CD4-positive, alpha-beta memory T cell (primary cell): ENCODE measurements around the gene XPNPEP1. TPM values are rescaled to one million over a fixed set of nuclear protein-coding genes. Genes with fewer than 3 reads are reported as not detected.
A peak's percentile ranks its signal among the peaks of the same experiment; 100 is the strongest.

Source experiments
- CTCF ChIA-PET: fragments of 350-600 bp; sonication (Branson Sonifier 250); formaldehyde crosslinking; loops from one replicate; lab custom pipeline; 2021; ENCODE audit warnings: inconsistent platforms; ENCODE audit not compliant: partially characterized antibody; lab: Charles Lee
- POLR2A ChIA-PET: fragments of 350-600 bp; sonication (Branson Sonifier 250); formaldehyde crosslinking; loops from one replicate; lab custom pipeline; 2021; ENCODE audit not compliant: partially characterized antibody; lab: Charles Lee
- DNase-seq, 5 donors: peaks; one replicate each; pipeline versions ENCODE4 v3.0.0 to v3.0.0-alpha.2; 2020 to 2022; ENCODE audit warnings: mixed read lengths in 1 of 5
- H3K27ac ChIP-seq: one replicate; pipeline ENCODE4 v1.7.0; 2013; ENCODE audit warnings: low read depth, low read length
- H3K27me3 ChIP-seq: 2 replicates; pipeline ENCODE4 v1.7.0; 2013; ENCODE audit warnings: mild to moderate bottlenecking, low read length, moderate library complexity; ENCODE audit not compliant: insufficient read depth
- H3K36me3 ChIP-seq: 2 replicates; pipeline ENCODE4 v1.7.0; 2013; ENCODE audit warnings: mild to moderate bottlenecking, low read length, moderate library complexity; ENCODE audit not compliant: insufficient read depth
- H3K4me1 ChIP-seq: 2 replicates; pipeline ENCODE4 v1.7.0; 2013; ENCODE audit warnings: mild to moderate bottlenecking, low read length, moderate library complexity; ENCODE audit not compliant: insufficient read depth
- H3K4me3 ChIP-seq, 2 donors: one replicate each; pipeline ENCODE4 v1.7.0; 2013; ENCODE audit warnings: low read length in 2 of 2, mild to moderate bottlenecking in 1 of 2
- H3K9me3 ChIP-seq, 2 donors: one replicate each; pipeline ENCODE4 v1.7.0; 2013; ENCODE audit warnings: low read length in 2 of 2, control low read depth in 1 of 2; ENCODE audit not compliant: control insufficient read depth in 1 of 2
- H3K27ac Mint-ChIP-seq, 7 donors: one replicate each; pipeline ENCODE4 v1.8.0; 2020 to 2021; ENCODE audit warnings: mixed read lengths in 7 of 7, mild to moderate bottlenecking in 6 of 7, inconsistent platforms in 3 of 7, moderate library complexity in 3 of 7
- H3K27me3 Mint-ChIP-seq, 2 donors: one replicate each; pipeline ENCODE4 v1.8.0; 2020 to 2021; ENCODE audit warnings: mixed read lengths in 2 of 2
- H3K36me3 Mint-ChIP-seq, 2 donors: one replicate each; pipeline ENCODE4 v1.8.0; 2020 to 2021; ENCODE audit warnings: mixed read lengths in 2 of 2, inconsistent platforms in 1 of 2, mild to moderate bottlenecking in 1 of 2
- H3K4me1 Mint-ChIP-seq, 4 donors: one replicate each; pipeline ENCODE4 v1.8.0; 2020 to 2021; ENCODE audit warnings: mixed read lengths in 4 of 4, mild to moderate bottlenecking in 1 of 4
- H3K4me3 Mint-ChIP-seq, 8 donors: one replicate each; pipeline ENCODE4 v1.8.0; 2020 to 2021; ENCODE audit warnings: mixed read lengths in 8 of 8, mild to moderate bottlenecking in 7 of 8, moderate library complexity in 6 of 8, inconsistent platforms in 3 of 8
- H3K9me3 Mint-ChIP-seq, 8 donors: one replicate each; pipeline ENCODE4 v1.8.0; 2020 to 2021; ENCODE audit warnings: mixed read lengths in 8 of 8, mild to moderate bottlenecking in 5 of 8, inconsistent platforms in 3 of 8, moderate library complexity in 1 of 8
- intact Hi-C: fragments of 100-400 bp; cut with micrococcal nuclease; formaldehyde crosslinking; loops from one replicate; pipeline ENCODE4 v1.15.1; 2023
- polyA plus RNA-seq, 2 donors: library from polyadenylated mRNA; unstranded; fragments of 300-500 nt; fragmentation: Illumina TruSeq; gene quantifications; one replicate each; pipeline ENCODE4 v1.2.3, GENCODE V29; 2021
- total RNA-seq, 2 experiments: library from RNA; stranded (reverse); gene quantifications; one replicate each; pipeline ENCODE4 v1.2.3, GENCODE V29; 2021

Gene XPNPEP1
- total and polyA plus RNA-seq, 4 experiments from 2014 or later, result 24.7 to 63.3 (median 49.5) TPM

GRCh38 chr10:109914966-109915365, 8.3 kb downstream of the XPNPEP1 start:
- POLR2A ChIA-PET, result interaction anchor here (1.4 to 2.2 kb wide), 2 partner anchors 12 to 20 kb away, joined by 5 to 8 read pairs; no protein-coding TSS in a partner anchor
- no peaks in the 10 kb centered on the region for H3K9me3 Mint-ChIP-seq
- intact Hi-C loops, result loop anchor here (1.0 to 5.0 kb wide), 2 partner anchors 8 to 162 kb away; partner anchors contain the start of gene XPNPEP1
- peaks cover 81% of the 10 kb centered on the region for H3K4me1 ChIP-seq
- peak overlapping the region; percentile 32 to 94 (median 77) for H3K27ac Mint-ChIP-seq
- peaks cover 58 to 95% (median 75%) of the 10 kb centered on the region in 4 donors for H3K4me1 Mint-ChIP-seq
- H3K27ac ChIP-seq, result peak overlapping the region; percentile 29
- peak overlapping the region in 1 of 2 donors; percentile 15 for H3K4me3 ChIP-seq
- CTCF ChIA-PET, result interaction anchor here (1.0 to 2.2 kb wide), 2 partner anchors 19 to 31 kb away, joined by 5 to 7 read pairs; no protein-coding TSS in a partner anchor
- peak; percentile 56 to 84 (median 60) for DNase-seq
- no peaks in the 10 kb centered on the region for H3K27me3 ChIP-seq
- no peaks in the 10 kb centered on the region for H3K36me3 ChIP-seq
- no peaks in the 10 kb centered on the region for H3K9me3 ChIP-seq
- H3K4me3 Mint-ChIP-seq, result peak overlapping the region in 7 of 8 donors; percentile 29 to 80 (median 72)
- H3K36me3 Mint-ChIP-seq, result peaks cover 15 to 23% of the 10 kb centered on the region in 2 donors
- no peaks in the 10 kb centered on the region for H3K27me3 Mint-ChIP-seq

GRCh38 chr10:109913306-109913892, 9.9 kb downstream of the XPNPEP1 start:
- H3K27ac Mint-ChIP-seq, result peak overlapping the region in 3 of 7 donors; percentile 44 to 77 (median 69)
- H3K4me1 Mint-ChIP-seq, result peaks cover 56 to 87% (median 73%) of the 10 kb centered on the region in 4 donors
- H3K27me3 ChIP-seq, result no peaks in the 10 kb centered on the region
- peaks cover 15 to 28% of the 10 kb centered on the region in 2 donors for H3K36me3 Mint-ChIP-seq
- H3K27ac ChIP-seq, result no peak overlapping the region
- H3K9me3 Mint-ChIP-seq, result no peaks in the 10 kb centered on the region
- peaks cover 73% of the 10 kb centered on the region for H3K4me1 ChIP-seq
- H3K36me3 ChIP-seq, result no peaks in the 10 kb centered on the region
- intact Hi-C loops, result loop anchor here (5.0 kb wide), 1 partner anchor 164 kb away; no protein-coding TSS in a partner anchor
- H3K27me3 Mint-ChIP-seq, result no peaks in the 10 kb centered on the region
- H3K4me3 Mint-ChIP-seq, result peak overlapping the region in 1 of 8 donors; percentile 42
- ChIA-PET POLR2A (interaction anchor here (1.3 to 6.0 kb wide), 4 partner anchors 9 to 94 kb away, joined by 3 to 53 read pairs (median 11); partner anchors contain the start of gene ADD3), CTCF (interaction anchor here (0.9 to 5.4 kb wide), 7 partner anchors 10 to 63 kb away, joined by 3 to 57 read pairs (median 4); no protein-coding TSS in a partner anchor)
- no peak overlapping the region for H3K4me3 ChIP-seq
- DNase-seq, result no peak
- no peaks in the 10 kb centered on the region for H3K9me3 ChIP-seq

- peak overlapping the region in 4 of 8 donors; percentile 12 to 68 (median 48) for H3K4me3 Mint-ChIP-seq
- POLR2A ChIA-PET, result interaction anchor here (1.1 to 6.0 kb wide), 5 partner anchors 9 to 164 kb away, joined by 3 to 53 read pairs (median 5); partner anchors contain the start of gene ADD3
- peaks cover 73% of the 10 kb centered on the region for H3K4me1 ChIP-seq
These were observed 10.7 kb downstream of the XPNPEP1 start for GRCh38 chr10:109912335-109913281.

GRCh38 chr10:109911903-109912302, 11.4 kb downstream of the XPNPEP1 start:
- CTCF ChIA-PET, result interaction anchor here (1.0 to 5.4 kb wide), 7 partner anchors 9 to 31 kb away, joined by 3 to 57 read pairs (median 3); no protein-coding TSS in a partner anchor
- POLR2A ChIA-PET, result interaction anchor here (1.1 to 6.0 kb wide), 5 partner anchors 9 to 165 kb away, joined by 3 to 53 read pairs (median 17); partner anchors contain the start of gene ADD3
- Mint-ChIP-seq H3K4me1 (peaks cover 53 to 88% (median 73%) of the 10 kb centered on the region in 4 donors), H3K36me3 (peaks cover 28 to 41% of the 10 kb centered on the region in 2 donors), H3K9me3 (no peaks in the 10 kb centered on the region), H3K27ac (peak overlapping the region in 5 of 7 donors; percentile 2 to 70 (median 17)), H3K4me3 (peak overlapping the region in 4 of 8 donors; percentile 12 to 68 (median 50)), H3K27me3 (no peaks in the 10 kb centered on the region)
- Histone ChIP-seq H3K9me3 (no peaks in the 10 kb centered on the region), H3K4me3 (no peak overlapping the region), H3K36me3 (peaks cover 1% of the 10 kb centered on the region), H3K4me1 (peaks cover 73% of the 10 kb centered on the region), H3K27me3 (no peaks in the 10 kb centered on the region), H3K27ac (no peak overlapping the region)
- no peak for DNase-seq
- intact Hi-C loops, result loop anchor here (5.0 kb wide), 1 partner anchor 165 kb away; no protein-coding TSS in a partner anchor

More at GRCh38 chr10:109912335-109913281, 10.7 kb downstream of the XPNPEP1 start:
- no peaks in the 10 kb centered on the region for H3K27me3 ChIP-seq
- H3K27ac ChIP-seq, result no peak overlapping the region
- no peak for DNase-seq
- Mint-ChIP-seq H3K27ac (peak overlapping the region in 6 of 7 donors; percentile 16 to 72 (median 31)), H3K36me3 (peaks cover 21 to 34% of the 10 kb centered on the region in 2 donors), H3K4me1 (peaks cover 56 to 87% (median 73%) of the 10 kb centered on the region in 4 donors), H3K9me3 (no peaks in the 10 kb centered on the region), H3K27me3 (no peaks in the 10 kb centered on the region)
- H3K4me3 ChIP-seq, result no peak overlapping the region
- intact Hi-C loops, result loop anchor here (5.0 kb wide), 1 partner anchor 165 kb away; no protein-coding TSS in a partner anchor
- H3K9me3 ChIP-seq, result no peaks in the 10 kb centered on the region
- no peaks in the 10 kb centered on the region for H3K36me3 ChIP-seq
- CTCF ChIA-PET, result interaction anchor here (1.0 to 5.4 kb wide), 8 partner anchors 9 to 64 kb away, joined by 3 to 57 read pairs (median 4); no protein-coding TSS in a partner anchor

- Mint-ChIP-seq H3K4me1 (peaks cover 35 to 79% (median 65%) of the 10 kb centered on the region in 4 donors), H3K4me3 (peak overlapping the region in 1 of 8 donors; percentile 11), H3K36me3 (peaks cover 55 to 63% of the 10 kb centered on the region in 2 donors), H3K27ac (peak overlapping the region in 1 of 7 donors; percentile 27), H3K9me3 (peaks cover 0 to 1% (median 0%) of the 10 kb centered on the region in 8 donors), H3K27me3 (no peaks in the 10 kb centered on the region)
- intact Hi-C loops, result no loop called here
- no peak for DNase-seq
- H3K4me3 ChIP-seq, result no peak overlapping the region
- H3K27ac ChIP-seq, result no peak overlapping the region
- H3K9me3 ChIP-seq, result no peaks in the 10 kb centered on the region
- ChIA-PET CTCF (interaction anchor here (0.7 to 0.8 kb wide), 2 partner anchors 10 to 22 kb away, joined by 3 read pairs; no protein-coding TSS in a partner anchor), POLR2A (interaction anchor here (1.2 kb wide), 1 partner anchor 11 kb away, joined by 3 read pairs; no protein-coding TSS in a partner anchor)
- H3K27me3 ChIP-seq, result no peaks in the 10 kb centered on the region
- peaks cover 44% of the 10 kb centered on the region for H3K4me1 ChIP-seq
- peaks cover 22% of the 10 kb centered on the region for H3K36me3 ChIP-seq
These were observed 17.0 kb downstream of the XPNPEP1 start for GRCh38 chr10:109906316-109906715.

GRCh38 chr10:109904397-109904796, 18.9 kb downstream of the XPNPEP1 start:
- H3K9me3 Mint-ChIP-seq, result peaks cover 0 to 1% (median 0%) of the 10 kb centered on the region in 8 donors
- intact Hi-C loops, result no loop called here
- no peaks in the 10 kb centered on the region for H3K27me3 Mint-ChIP-seq
- H3K4me3 Mint-ChIP-seq, result peak overlapping the region in 5 of 8 donors; percentile 23 to 80 (median 55)
- Histone ChIP-seq H3K27me3 (no peaks in the 10 kb centered on the region), H3K9me3 (no peaks in the 10 kb centered on the region), H3K4me1 (peaks cover 37% of the 10 kb centered on the region), H3K4me3 (no peak overlapping the region), H3K36me3 (peaks cover 22% of the 10 kb centered on the region), H3K27ac (no peak overlapping the region)
- H3K4me1 Mint-ChIP-seq, result peaks cover 30 to 75% (median 60%) of the 10 kb centered on the region in 4 donors
- ChIA-PET POLR2A (no interaction called here), CTCF (interaction anchor here (0.6 kb wide), 1 partner anchor 20 kb away, joined by 3 read pairs; no protein-coding TSS in a partner anchor)
- peak overlapping the region in 6 of 7 donors; percentile 80 to 95 (median 88) for H3K27ac Mint-ChIP-seq
- DNase-seq, result no peak
- H3K36me3 Mint-ChIP-seq, result peaks cover 67 to 69% of the 10 kb centered on the region in 2 donors
